COLO668 (cell line): Measurements from ENCODE around the gene PYCR2.

Experiments used
- DNase-seq: peaks from one replicate; lab custom pipeline; 2025; ENCODE audit not compliant: unreplicated experiment; lab: John Stamatoyannopoulos, UW

PYCR2 gene

GRCh38 chr1:225880222-225880588, 43.8 kb downstream of the PYCR2 start:
- DNase-seq = peak; percentile 81

DNA sequence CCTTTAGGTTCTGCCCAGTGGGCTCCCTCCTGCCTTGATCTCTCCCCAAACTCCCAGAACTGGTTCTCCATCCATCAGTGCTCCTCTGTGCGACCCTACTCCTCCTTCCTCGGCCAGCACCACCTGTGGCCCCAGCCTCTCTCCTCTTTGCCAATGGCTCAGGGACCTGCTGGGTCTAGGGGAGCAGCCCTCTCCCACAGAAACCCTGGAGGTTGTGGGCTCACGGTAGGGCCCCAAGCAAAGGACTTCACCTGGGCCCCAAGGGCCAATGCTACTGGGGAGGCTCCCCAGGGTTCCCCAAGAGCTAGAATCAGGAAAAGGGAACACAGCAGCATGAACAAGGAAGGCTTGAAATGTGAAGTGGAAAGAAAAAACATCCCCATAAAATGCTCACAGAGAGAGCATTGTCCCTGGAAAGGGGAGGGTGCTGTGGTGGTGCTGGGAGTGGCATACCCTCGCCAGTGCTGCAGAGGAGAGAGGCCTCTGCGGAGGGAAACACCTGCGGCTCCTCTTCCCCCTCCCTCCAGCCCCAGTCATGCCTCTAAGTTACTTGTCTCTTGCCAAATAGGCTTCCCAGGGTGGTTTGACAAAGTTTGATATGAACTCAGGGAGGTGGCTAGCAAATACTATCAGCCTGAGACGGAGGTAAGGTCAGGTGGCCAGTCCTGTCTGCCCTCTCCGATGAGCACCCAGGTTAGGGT, 44.4 kb downstream of the PYCR2 start:
- peak; percentile 73 for DNase-seq

DNA sequence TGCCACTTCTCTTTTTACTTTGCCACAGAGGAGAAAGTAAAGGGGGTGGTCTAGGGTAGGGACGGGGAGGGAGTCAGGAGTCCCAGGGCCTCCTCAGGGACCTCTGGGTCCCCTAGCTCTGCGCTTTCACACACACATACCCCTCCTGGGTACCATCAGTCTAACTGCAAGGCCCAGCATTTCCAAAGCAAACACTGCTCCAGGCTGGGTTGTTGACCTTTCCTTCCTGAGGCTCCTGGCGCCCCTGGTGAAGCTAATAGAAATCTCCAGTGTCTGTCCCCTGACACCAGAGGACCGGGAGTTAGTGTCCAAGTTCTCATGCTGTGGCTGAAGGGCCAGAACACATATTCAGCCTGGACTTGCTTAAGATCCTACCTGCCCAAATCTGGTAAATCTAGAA, 45.8 kb downstream of the PYCR2 start:
- peak; percentile 31 for DNase-seq

DNA sequence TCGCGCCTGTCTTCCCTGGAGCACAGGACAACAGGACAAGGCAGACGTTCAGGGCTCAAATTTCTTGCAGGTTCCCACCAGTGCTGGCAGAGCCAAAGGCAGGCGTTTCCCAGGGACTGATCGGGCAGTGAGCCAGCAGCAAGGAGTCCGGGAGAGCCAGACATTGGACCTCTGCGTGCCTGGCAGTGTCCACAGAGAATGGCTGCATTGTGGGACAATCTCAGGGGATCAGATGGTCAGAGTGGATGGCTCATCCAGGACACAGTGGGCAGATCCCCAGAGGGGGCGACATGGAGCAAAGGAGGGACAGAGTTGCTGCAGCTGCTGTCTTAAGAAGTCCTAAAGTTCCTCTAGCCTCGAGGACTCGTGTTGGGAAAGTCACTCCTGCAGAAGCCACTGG, 46.5 kb downstream of the PYCR2 start:
- DNase-seq = peak; percentile 40

DNA sequence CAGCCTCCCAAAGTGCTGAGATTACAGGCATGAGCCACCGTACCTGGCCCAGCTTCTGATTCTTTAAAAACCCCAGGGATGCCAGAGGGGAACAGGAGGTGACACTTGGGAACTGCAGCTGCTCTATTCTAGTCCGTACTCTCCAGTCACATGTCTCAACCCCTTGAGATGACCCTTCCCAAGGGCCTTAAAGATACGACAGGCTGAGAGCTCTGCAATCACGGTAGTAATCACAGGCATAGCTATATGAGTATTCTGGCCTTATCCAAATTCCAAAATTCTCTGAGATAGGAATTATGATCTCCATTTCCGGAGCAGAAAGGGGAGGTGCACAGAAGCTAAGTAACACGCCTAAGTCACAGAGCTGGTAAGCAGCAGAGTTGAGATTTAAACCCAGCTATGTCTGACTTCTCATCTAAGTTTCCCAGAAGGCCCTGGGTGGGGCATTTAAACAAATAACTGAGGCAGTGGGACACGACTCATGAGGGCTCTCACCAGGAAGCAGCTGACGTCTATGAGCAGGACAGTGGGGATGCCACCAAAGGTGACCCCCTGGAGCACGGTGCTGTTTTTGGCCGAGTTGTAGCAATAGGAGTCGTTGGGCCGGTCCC, 47.0 kb downstream of the PYCR2 start:
- DNase-seq = no peak

DNA sequence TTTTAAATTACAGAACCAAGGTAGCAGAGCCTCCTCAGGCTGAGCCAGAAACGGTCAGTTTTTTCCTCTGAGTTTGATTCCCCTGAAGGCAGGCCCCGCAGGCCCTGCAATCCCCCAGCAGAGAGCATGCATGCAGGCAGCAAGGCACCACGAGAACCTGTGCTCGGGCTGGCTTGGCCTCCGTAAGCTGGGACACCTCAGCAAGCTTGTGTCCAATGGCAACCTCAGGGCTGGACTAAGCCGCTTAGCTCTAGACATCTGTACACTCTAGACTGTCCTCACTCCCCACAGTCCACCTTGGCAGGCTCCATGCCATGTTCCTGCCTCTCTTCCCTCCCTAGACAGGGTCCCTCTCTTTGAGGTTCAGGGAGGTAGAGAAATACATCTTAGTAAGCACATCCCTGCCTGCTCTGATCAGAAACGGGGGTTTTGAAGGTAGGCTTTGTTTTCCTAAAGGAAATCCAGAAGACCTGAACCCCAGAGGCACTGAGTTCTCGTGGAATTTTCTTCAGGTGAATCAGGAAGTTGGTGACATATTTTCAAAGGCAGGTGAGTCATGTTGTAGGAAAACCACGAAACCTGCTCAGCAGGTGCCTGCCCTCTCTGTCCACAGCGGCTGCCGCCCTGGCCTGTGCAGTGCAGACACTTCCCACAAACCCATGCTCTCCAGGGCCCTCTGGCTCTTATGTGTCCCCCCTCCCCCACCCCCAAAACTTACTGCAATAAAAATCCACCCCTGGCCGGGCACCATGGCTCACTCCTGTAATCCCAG, 48.8 kb downstream of the PYCR2 start:
- peak; percentile 87 for DNase-seq

- no peak for DNase-seq
These were observed 49.6 kb downstream of the PYCR2 start for GRCh38 chr1:225874431-225874830.

GRCh38 chr1:225873281-225873850, 50.7 kb downstream of the PYCR2 start:
- no peak for DNase-seq

DNA sequence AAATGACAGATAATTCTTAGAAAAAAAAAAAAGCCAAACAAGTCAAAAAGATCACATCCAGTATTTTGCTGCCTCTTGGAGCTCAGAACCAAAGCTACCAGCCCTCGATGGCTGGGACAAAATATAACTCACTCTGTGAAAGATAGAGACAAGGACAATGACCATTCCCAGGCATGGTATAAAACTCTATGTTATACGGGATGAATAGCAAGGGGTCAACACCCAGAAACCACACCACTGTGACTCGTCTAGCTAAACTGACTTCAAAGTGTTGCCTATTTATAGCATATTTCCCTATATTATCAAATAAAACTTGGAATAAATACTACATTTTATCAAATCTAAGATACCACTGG, 52.0 kb downstream of the PYCR2 start:
- DNase-seq = no peak

DNA sequence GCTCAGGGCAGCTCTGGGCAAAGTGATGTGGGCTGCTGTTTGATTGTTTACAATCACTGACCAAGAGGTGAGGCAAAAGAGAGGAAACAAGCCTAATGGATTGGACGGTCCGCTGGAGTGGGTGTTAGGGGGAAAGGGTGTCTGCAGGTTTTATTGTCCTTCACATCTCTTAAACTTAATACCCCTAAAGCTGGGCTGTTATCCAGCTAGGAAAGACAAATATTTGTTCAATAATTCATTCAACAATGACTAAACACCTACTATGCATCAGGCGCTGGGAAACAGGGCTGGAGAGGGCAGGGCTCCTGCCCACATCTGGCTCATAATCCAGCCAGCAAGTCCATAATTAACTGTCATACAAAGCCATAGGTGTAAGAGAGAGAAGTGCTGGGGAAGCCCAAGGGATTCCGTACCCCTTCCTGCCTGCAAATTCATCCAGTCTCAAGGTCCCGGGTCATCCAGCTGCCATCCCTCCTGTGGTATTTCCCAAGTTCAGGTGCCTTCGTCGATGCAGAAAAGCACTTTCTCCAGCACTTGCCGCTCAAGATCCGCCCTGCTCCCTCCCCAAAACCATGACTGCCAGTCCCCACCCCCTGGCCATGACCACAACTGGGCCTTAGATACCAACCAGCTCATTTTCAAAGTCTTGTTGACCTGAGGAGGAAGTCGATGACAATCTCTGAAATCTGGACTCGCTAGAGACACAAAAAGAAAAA, 52.5 kb downstream of the PYCR2 start:
- DNase-seq = peak; percentile 85

- DNase-seq = peak; percentile 66
These were observed 53.1 kb downstream of the PYCR2 start for GRCh38 chr1:225870911-225871310.
